Parathyroid adenoma (tissue), 2 donors: ENCODE measurements around the gene CCBE1.

Experiments used
- H2AFZ ChIP-seq: fragments of 300-600 bp; sonication (generic); one replicate; pipeline ENCODE4 v1.7.0; 2017; ENCODE audit warnings: antibody characterized with exemption, mild to moderate bottlenecking
- H3K27ac ChIP-seq: fragments of 300-600 bp; sonication (generic); one replicate; pipeline ENCODE4 v1.7.0; 2017
- H3K27me3 ChIP-seq: fragments of 300-600 bp; sonication (generic); one replicate; pipeline ENCODE4 v1.7.0; 2017; ENCODE audit warnings: low read length; ENCODE audit not compliant: control insufficient read depth, insufficient read depth
- H3K36me3 ChIP-seq: fragments of 300-600 bp; sonication (generic); one replicate; pipeline ENCODE4 v1.7.0; 2017; ENCODE audit warnings: low read length; ENCODE audit not compliant: control insufficient read depth, insufficient read depth
- H3K4me1 ChIP-seq: fragments of 300-600 bp; sonication (generic); one replicate; pipeline ENCODE4 v1.7.0; 2017; ENCODE audit warnings: control low read depth
- H3K4me2 ChIP-seq: fragments of 300-600 bp; sonication (generic); one replicate; pipeline ENCODE4 v1.7.0; 2017; ENCODE audit warnings: low read length
- H3K4me3 ChIP-seq: fragments of 300-600 bp; sonication (generic); one replicate; pipeline ENCODE4 v1.7.0; 2017; ENCODE audit warnings: low read depth, low read length
- H3K79me2 ChIP-seq: fragments of 300-600 bp; sonication (generic); one replicate; pipeline ENCODE4 v1.7.0; 2017; ENCODE audit warnings: control low read depth
- H3K9ac ChIP-seq: fragments of 300-600 bp; sonication (generic); one replicate; pipeline ENCODE4 v1.7.0; 2017; ENCODE audit warnings: mild to moderate bottlenecking
- H3K9me3 ChIP-seq: fragments of 300-600 bp; sonication (generic); one replicate; pipeline ENCODE4 v1.7.0; 2017; ENCODE audit warnings: low read length; ENCODE audit not compliant: control insufficient read depth
- CTCF ChIP-seq: fragments of 300-600 bp; sonication (generic); IDR thresholded peaks from one replicate; pipeline ENCODE4 v1.7.0; 2017; ENCODE audit warnings: antibody characterized with exemption, mild to moderate bottlenecking
- donor health status: primary hyperparathyroidism.

The CCBE1 gene

GRCh38 chr18:59724103-59724502, 26.9 kb upstream of the CCBE1 start:
- H3K79me2 ChIP-seq, result no peaks in the 10 kb centered on the region
- no peak overlapping the region for H3K4me3 ChIP-seq
- H2AFZ ChIP-seq, result no peak overlapping the region
- TF ChIP-seq CTCF, result no peak
- no peaks in the 10 kb centered on the region for H3K36me3 ChIP-seq
- no peaks in the 10 kb centered on the region for H3K27me3 ChIP-seq
- H3K9ac ChIP-seq, result no peak overlapping the region
- no peak overlapping the region for H3K4me2 ChIP-seq
- H3K4me1 ChIP-seq, result no peaks in the 10 kb centered on the region
- no peak overlapping the region for H3K27ac ChIP-seq
- H3K9me3 ChIP-seq, result no peaks in the 10 kb centered on the region

DNA sequence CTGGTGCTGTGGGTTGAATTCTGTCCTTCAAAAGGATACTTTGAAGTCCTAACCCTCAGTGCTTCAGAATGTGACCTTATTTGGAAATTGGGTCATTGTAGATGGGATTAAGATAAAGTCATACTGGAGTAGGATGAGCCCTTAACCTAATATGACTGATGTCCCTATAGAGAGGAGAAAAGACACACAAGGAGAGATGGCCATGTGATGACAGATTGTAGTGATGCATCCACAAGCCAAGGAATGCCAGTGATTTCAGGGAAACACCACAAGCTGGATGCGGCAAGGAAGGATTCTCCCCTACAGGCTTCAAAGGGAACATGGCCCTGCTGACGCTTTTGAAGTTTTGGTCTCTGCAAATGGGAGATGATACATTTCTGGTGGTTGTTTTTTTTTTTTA, 24.7 kb upstream of the CCBE1 start:
- Histone ChIP-seq H2AFZ (no peak overlapping the region), H3K4me2 (no peak overlapping the region), H3K79me2 (no peaks in the 10 kb centered on the region)

DNA sequence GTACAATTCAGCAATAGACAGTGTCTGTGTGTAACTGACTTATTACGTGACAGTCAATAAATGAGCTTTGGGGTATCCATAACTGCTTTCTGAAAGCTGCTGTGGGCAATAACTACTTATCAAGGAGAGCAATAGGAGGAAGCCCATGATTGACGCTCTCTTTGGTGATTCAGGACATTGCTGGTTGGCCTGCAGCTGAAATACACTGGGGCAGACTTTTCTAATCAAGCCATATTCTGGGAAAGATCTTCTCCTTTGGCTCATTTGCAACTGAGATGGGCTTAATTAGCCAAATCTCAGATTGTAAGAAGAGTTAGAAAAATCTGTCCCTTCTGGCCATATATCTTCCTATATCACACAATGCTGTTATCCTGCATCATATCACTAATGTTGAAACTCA, 24.0 kb upstream of the CCBE1 start:
- Histone ChIP-seq H3K4me2 (no peak overlapping the region), H3K36me3 (no peaks in the 10 kb centered on the region), H3K27ac (no peak overlapping the region), H2AFZ (no peak overlapping the region), H3K4me3 (no peak overlapping the region), H3K9me3 (no peaks in the 10 kb centered on the region), H3K79me2 (no peaks in the 10 kb centered on the region), H3K27me3 (no peaks in the 10 kb centered on the region), H3K4me1 (no peaks in the 10 kb centered on the region), H3K9ac (no peak overlapping the region)
- no peak for TF ChIP-seq CTCF

More for the DNA sequence above, 24.7 kb upstream of the CCBE1 start:
- Histone ChIP-seq H3K9ac (no peak overlapping the region), H3K27me3 (no peaks in the 10 kb centered on the region), H3K4me3 (no peak overlapping the region), H3K4me1 (no peaks in the 10 kb centered on the region), H3K9me3 (no peaks in the 10 kb centered on the region), H3K27ac (no peak overlapping the region), H3K36me3 (no peaks in the 10 kb centered on the region)
- TF ChIP-seq CTCF, result no peak

DNA sequence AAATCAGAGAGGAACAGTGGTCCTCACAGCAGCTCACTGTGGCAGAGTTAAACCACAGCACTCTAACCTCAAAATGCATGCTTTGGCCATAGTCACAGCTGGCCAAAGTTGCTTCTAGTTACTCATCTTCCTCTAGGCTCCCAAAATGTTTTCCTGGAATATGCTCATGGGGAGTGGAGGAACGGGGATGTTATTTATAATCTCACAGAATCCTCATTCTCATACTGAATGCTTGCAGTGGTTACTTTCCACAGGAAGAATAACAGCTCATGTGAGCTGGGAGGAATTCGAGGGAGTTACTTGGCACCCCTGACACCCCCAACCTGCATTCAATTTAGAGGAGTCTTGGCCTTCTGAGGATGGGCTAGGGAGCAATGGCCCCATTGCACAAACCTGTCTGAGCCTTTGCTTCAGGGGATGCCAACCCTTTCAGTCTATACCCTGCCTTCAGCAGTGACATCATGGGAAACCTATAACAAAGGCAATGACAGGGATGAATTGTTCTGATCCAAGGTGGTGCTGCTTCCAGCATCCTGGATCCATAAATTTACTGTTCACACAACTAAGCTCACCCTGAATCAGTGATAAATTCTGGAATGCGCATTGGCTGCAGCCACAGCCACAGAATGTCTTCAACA, 22.4 kb upstream of the CCBE1 start:
- Histone ChIP-seq H3K79me2 (no peaks in the 10 kb centered on the region), H3K4me1 (no peaks in the 10 kb centered on the region), H3K27me3 (no peaks in the 10 kb centered on the region), H3K9me3 (no peaks in the 10 kb centered on the region), H3K36me3 (no peaks in the 10 kb centered on the region), H3K9ac (no peak overlapping the region), H2AFZ (no peak overlapping the region), H3K4me3 (no peak overlapping the region), H3K27ac (no peak overlapping the region), H3K4me2 (no peak overlapping the region)
- TF ChIP-seq CTCF, result no peak

- no peaks in the 10 kb centered on the region for H3K36me3 ChIP-seq
- H3K9me3 ChIP-seq, result no peaks in the 10 kb centered on the region
- H3K4me1 ChIP-seq, result no peaks in the 10 kb centered on the region
- H3K27ac ChIP-seq, result no peak overlapping the region
- H3K27me3 ChIP-seq, result no peaks in the 10 kb centered on the region
- no peaks in the 10 kb centered on the region for H3K79me2 ChIP-seq
- no peak overlapping the region for H3K4me3 ChIP-seq
- H3K9ac ChIP-seq, result no peak overlapping the region
- H2AFZ ChIP-seq, result no peak overlapping the region
- TF ChIP-seq CTCF, result no peak
- H3K4me2 ChIP-seq, result no peak overlapping the region
These were observed 21.4 kb upstream of the CCBE1 start for GRCh38 chr18:59718464-59719157.
